ENCODE data around the gene RNF25. TPM values are rescaled to one million over a fixed set of nuclear protein-coding genes. Genes with fewer than 3 reads are reported as not detected.

Gene RNF25
- total and polyA plus RNA-seq, 2 of the 4 experiments (the other 2 are of a cell fraction): 56.5 to 78.1 TPM

DNA sequence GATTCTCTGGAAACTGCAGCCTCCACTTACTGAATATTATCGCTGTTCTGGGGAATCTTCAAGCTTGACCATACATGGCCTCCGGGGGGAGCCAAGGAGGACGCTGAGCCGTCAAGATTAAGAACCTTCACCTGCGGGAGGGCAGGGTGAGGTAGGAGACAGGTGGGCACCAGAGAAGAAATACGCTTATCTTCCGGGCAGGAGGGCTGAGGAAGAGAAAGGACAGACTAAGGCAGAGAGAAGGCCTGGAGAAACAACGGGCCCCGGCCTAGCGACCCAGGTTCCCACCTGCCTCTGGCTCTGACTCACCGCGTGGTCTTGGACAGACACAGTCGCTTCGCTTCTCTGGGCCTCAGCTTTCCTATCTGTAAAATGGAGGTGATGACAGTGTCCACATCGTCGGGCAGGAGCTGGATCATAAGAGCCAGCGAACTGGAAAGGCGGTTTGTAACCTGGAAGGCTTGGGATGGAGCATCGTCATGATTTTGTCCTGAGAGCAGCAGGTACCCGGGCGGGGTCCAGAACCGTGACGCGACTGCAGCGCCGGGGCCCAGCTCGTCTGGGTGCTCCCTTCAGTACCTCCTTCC, 13.0 kb downstream of the RNF25 start:
- Histone ChIP-seq H3K27me3 (ENCODE audit: control insufficient read depth, insufficient read depth, low read length) (no peaks in the 10 kb centered on the region), H3K23ac (ENCODE audit: low read depth, low read length) (peak overlapping the region; percentile 77), H2AFZ (replicated peaks; ENCODE audit: low read length, poor library complexity) (peak overlapping the region; percentile 97), H2BK120ac (ENCODE audit: low read depth, low read length) (no peak overlapping the region), H3K14ac (replicated peaks; ENCODE audit: low read depth, low read length) (peak overlapping the region; percentile 77), H3K79me1 (ENCODE audit: low read depth in 1 of 2, low read length in 2 of 2) (peaks cover 22 to 45% of the 10 kb centered on the region in 2 experiments), H3K9me3 (ENCODE audit: control insufficient read depth, insufficient read depth, low read length) (no peaks in the 10 kb centered on the region), H3K18ac (ENCODE audit: low read depth, low read length) (no peak overlapping the region), H4K8ac (ENCODE audit: low read depth in 2 of 2, low read length in 2 of 2) (peak overlapping the region; percentile 82 to 85; a peak in 3 of 4 replicates), H2BK5ac (ENCODE audit: low read depth, low read length, poor library complexity, severe bottlenecking) (no peak overlapping the region), H3K4me1 (ENCODE audit: control insufficient read depth, insufficient read depth, low read length) (peaks cover 3% of the 10 kb centered on the region; the same call in 1 of the 2 replicates), H2BK20ac (ENCODE audit: low read depth, low read length) (no peak overlapping the region), H2AK9ac (replicated peaks; ENCODE audit: low read depth, low read length, poor library complexity) (peak overlapping the region; percentile 96), H2BK15ac (ENCODE audit: low read depth, low read length) (no peak overlapping the region), H4K20me1 (ENCODE audit: insufficient read depth, low read length) (no peaks in the 10 kb centered on the region), H3K4me2 (ENCODE audit: low read depth, low read length) (peak overlapping the region; percentile 91), H3K56ac (ENCODE audit: extremely low read depth, insufficient read depth, low read length) (peak overlapping the region; percentile 53), H3K9ac (ENCODE audit: low read depth, low read length) (peak overlapping the region; percentile 85), H3K36me3 (ENCODE audit: control insufficient read depth, insufficient read depth, low read length) (peaks cover 37% of the 10 kb centered on the region), H2AK5ac (ENCODE audit: low read depth, low read length) (peak overlapping the region; percentile 6; the same call in 1 of the 2 replicates), H4K91ac (ENCODE audit: insufficient read depth, low read depth, low read length) (peak overlapping the region; percentile 8; the same call in 1 of the 2 replicates), H3K4ac (ENCODE audit: low read depth, low read length) (peak overlapping the region; percentile 84), H3K9me1 (ENCODE audit: insufficient read depth, low read length) (peaks cover 8% of the 10 kb centered on the region; the same call in 1 of the 2 replicates), H3K27ac (ENCODE audit: insufficient read depth, low read length) (peak overlapping the region; percentile 46), H4K5ac (ENCODE audit: low read depth, low read length) (peak overlapping the region; percentile 46; the same call in 1 of the 2 replicates), H3K4me3 (ENCODE audit: insufficient read depth, low read depth, low read length) (peak overlapping the region; percentile 76)
- in situ Hi-C loops (cut with MboI; ENCODE audit: low sequenced_read_pairs) (loop anchor here (10.0 kb wide), 1 partner anchor 254 kb away; no protein-coding TSS in a partner anchor), dilution Hi-C loops (cut with HindIII; ENCODE audit: low sequenced_read_pairs, unreplicated experiment) (no loop called here), intact Hi-C loops (cut with micrococcal nuclease) (loop anchor here (1.0 kb wide), 2 partner anchors 29 to 189 kb away; no protein-coding TSS in a partner anchor)
- POLR2A ChIA-PET (ENCODE audit: unreplicated experiment): interaction anchor here (0.6 to 1.0 kb wide), 2 partner anchors 124 to 251 kb away, joined by 4 to 9 read pairs; no protein-coding TSS in a partner anchor
- WGBS, 2 experiments (ENCODE audit: extremely low coverage in 2 of 2, insufficient read length in 1 of 2): 5% methylated on average over 11 of the region's 27 CpGs; no CpG with 5 or more reads in 1 of the 2 experiments
- peak; percentile 24; the same call in 1 of the 2 replicates for TF ChIP-seq MXI1 (IDR thresholded peaks at IDR 0.05; ENCODE audit: borderline replicate concordance, low read depth, low read length)
- no peak for TF ChIP-seq CHD1 (IDR thresholded peaks at IDR 0.05; ENCODE audit: low read depth, low read length)
- TF ChIP-seq, protein P1, sequence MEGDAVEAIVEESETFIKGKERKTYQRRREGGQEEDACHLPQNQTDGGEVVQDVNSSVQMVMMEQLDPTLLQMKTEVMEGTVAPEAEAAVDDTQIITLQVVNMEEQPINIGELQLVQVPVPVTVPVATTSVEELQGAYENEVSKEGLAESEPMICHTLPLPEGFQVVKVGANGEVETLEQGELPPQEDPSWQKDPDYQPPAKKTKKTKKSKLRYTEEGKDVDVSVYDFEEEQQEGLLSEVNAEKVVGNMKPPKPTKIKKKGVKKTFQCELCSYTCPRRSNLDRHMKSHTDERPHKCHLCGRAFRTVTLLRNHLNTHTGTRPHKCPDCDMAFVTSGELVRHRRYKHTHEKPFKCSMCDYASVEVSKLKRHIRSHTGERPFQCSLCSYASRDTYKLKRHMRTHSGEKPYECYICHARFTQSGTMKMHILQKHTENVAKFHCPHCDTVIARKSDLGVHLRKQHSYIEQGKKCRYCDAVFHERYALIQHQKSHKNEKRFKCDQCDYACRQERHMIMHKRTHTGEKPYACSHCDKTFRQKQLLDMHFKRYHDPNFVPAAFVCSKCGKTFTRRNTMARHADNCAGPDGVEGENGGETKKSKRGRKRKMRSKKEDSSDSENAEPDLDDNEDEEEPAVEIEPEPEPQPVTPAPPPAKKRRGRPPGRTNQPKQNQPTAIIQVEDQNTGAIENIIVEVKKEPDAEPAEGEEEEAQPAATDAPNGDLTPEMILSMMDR (conservative IDR thresholded peaks at IDR 0.05; ENCODE audit: low read depth, low read length): peak; percentile 46
- TF ChIP-seq RCOR1 (IDR thresholded peaks at IDR 0.05; ENCODE audit: insufficient replicate concordance, low read length): no peak
- TF ChIP-seq NFE2L2 (IDR thresholded peaks at IDR 0.05; ENCODE audit: low read depth, low read length): no peak
- TF ChIP-seq SMC3 (IDR thresholded peaks at IDR 0.05; ENCODE audit: low read depth, low read length): peak; percentile 44
- TF ChIP-seq BHLHE40 (IDR thresholded peaks at IDR 0.05; ENCODE audit: low read depth, low read length): no peak
- TF ChIP-seq RAD21 (IDR thresholded peaks at IDR 0.05; ENCODE audit: low read length): peak; percentile 26; the same call in 1 of the 2 replicates
- DNase-seq (peak; percentile 38), ATAC-seq (ENCODE audit: low read depth) (peak; percentile 18)
- CTCF ChIA-PET: interaction anchor here (0.9 to 1.6 kb wide), 3 partner anchors 11 to 28 kb away, joined by 3 to 4 read pairs (median 3); no protein-coding TSS in a partner anchor
- BruUV-seq (replicated peaks): TSS peak; percentile 58
